Measurements from ENCODE around the gene CXCR4.

GRCh38 chr2:136108463-136108862, 9.5 kb downstream of the CXCR4 start:
- TF ChIP-seq GATA2 (IDR thresholded peaks at IDR 0.05; ENCODE audit: low read depth, low read length) (no peak), GATA3 (IDR thresholded peaks at IDR 0.05; ENCODE audit: low read depth, low read length) (no peak)
